Upper lobe of right lung (tissue), 1 donor: ENCODE data around the gene XYLT2. TPM values are rescaled to one million over a fixed set of nuclear protein-coding genes. Genes with fewer than 3 reads are reported as not detected.
A peak's percentile ranks its signal among the peaks of the same experiment; 100 is the strongest.

Source experiments
- ATAC-seq: fragments of 200-7000 bp; cut with Tn5 transposase; one replicate; pipeline ENCODE4 v1.9.1; 2020; ENCODE audit warnings: mild to moderate bottlenecking, moderate library complexity
- DNase-seq: peaks from one replicate; pipeline ENCODE4 v3.0.0-alpha.2; 2020
- H3K27ac ChIP-seq: fragments of 200-600 bp; one replicate; pipeline ENCODE4 v1.8.0; 2022
- H3K27me3 ChIP-seq: fragments of 200-600 bp; one replicate; pipeline ENCODE4 v1.8.0; 2022; ENCODE audit warnings: mild to moderate bottlenecking
- H3K36me3 ChIP-seq: fragments of 200-600 bp; one replicate; pipeline ENCODE4 v1.8.0; 2022
- H3K4me1 ChIP-seq: fragments of 200-600 bp; one replicate; pipeline ENCODE4 v1.8.0; 2022
- H3K4me3 ChIP-seq: fragments of 200-600 bp; one replicate; pipeline ENCODE4 v1.8.0; 2022; ENCODE audit warnings: mild to moderate bottlenecking
- H3K9me3 ChIP-seq: fragments of 200-600 bp; one replicate; pipeline ENCODE4 v1.8.0; 2022
- CTCF ChIP-seq: fragments of 200-600 bp; IDR thresholded peaks from one replicate; pipeline ENCODE4 v1.8.0; 2022; ENCODE audit warnings: antibody characterized with exemption
- intact Hi-C: fragments of 100-400 bp; cut with DNase I; formaldehyde crosslinking; loops from one replicate; pipeline ENCODE4 v1.11.0; 2022
- total RNA-seq: library from RNA; stranded (reverse); fragmentation: NEBNext Ultra II Directional; extraction: Animal tissue kit (Norgen Biotek cat#: 25700); gene quantifications from one replicate; pipeline ENCODE4 v1.2.1, GENCODE V29; 2021
- donor health status: DM: no; HTN: yes; CAD: no; lungs with severe emphysema.

The XYLT2 gene
- total RNA-seq, 1 donor from 2014 or later: 20.3 TPM

- no peak overlapping the region for H3K4me3 ChIP-seq
- no peak for TF ChIP-seq CTCF
- H3K27me3 ChIP-seq: no peaks in the 10 kb centered on the region
- ATAC-seq (peak; percentile 25), DNase-seq (no peak)
- intact Hi-C loops: no loop called here
- H3K9me3 ChIP-seq: no peaks in the 10 kb centered on the region
- no peaks in the 10 kb centered on the region for H3K4me1 ChIP-seq
- H3K36me3 ChIP-seq: no peaks in the 10 kb centered on the region
- H3K27ac ChIP-seq: no peak overlapping the region
Observed at GRCh38 chr17:50406578-50406977, 60.7 kb downstream of the XYLT2 start.

- Histone ChIP-seq H3K9me3 (no peaks in the 10 kb centered on the region), H3K4me1 (no peaks in the 10 kb centered on the region), H3K36me3 (no peaks in the 10 kb centered on the region), H3K4me3 (no peak overlapping the region), H3K27me3 (no peaks in the 10 kb centered on the region), H3K27ac (no peak overlapping the region)
- ATAC-seq (no peak), DNase-seq (no peak)
- no peak for TF ChIP-seq CTCF
- intact Hi-C loops: no loop called here
Observed at GRCh38 chr17:50407921-50408320, 62.0 kb downstream of the XYLT2 start.

Other genes starting within 250 kb of the XYLT2 start
- gene SAMD14, start 216.0 kb upstream of the XYLT2 start, total RNA-seq: 21.5 TPM
- gene PPP1R9B, start 195.4 kb upstream of the XYLT2 start, total RNA-seq: 103 TPM
- gene SGCA, start 180.1 kb upstream of the XYLT2 start, total RNA-seq: 27.8 TPM
- gene COL1A1, start 144.5 kb upstream of the XYLT2 start, total RNA-seq: 154 TPM
- 11.3 TPM for gene TMEM92, start 71.7 kb upstream of the XYLT2 start, total RNA-seq
- 47.1 TPM for gene MRPL27, start 27.1 kb downstream of the XYLT2 start, total RNA-seq
- gene EME1, start 27.1 kb downstream of the XYLT2 start, total RNA-seq: 1.3 TPM
- 68.0 TPM for gene LRRC59, start 51.4 kb downstream of the XYLT2 start, total RNA-seq
- gene ACSF2, start 80.1 kb downstream of the XYLT2 start, total RNA-seq: 73.9 TPM
- not detected for gene CHAD, start 122.8 kb downstream of the XYLT2 start, total RNA-seq
- gene RSAD1, start 132.7 kb downstream of the XYLT2 start, total RNA-seq: 34.3 TPM
- gene MYCBPAP, start 162.3 kb downstream of the XYLT2 start, total RNA-seq: 1.3 TPM
- gene EPN3, start 186.6 kb downstream of the XYLT2 start, total RNA-seq: 0.09 TPM
- 31.6 TPM for gene SPATA20, start 201.0 kb downstream of the XYLT2 start, total RNA-seq
- not detected for gene CACNA1G, start 214.6 kb downstream of the XYLT2 start, total RNA-seq